ENCODE data around the gene GOLGA8G. TPM values are rescaled to one million over a fixed set of nuclear protein-coding genes. Genes with fewer than 3 reads are reported as not detected.
"Not testable (repeated sequence)": the region's sequence is repeated elsewhere in the genome, so short reads cannot be mapped to it uniquely, and the experiment has no call there.

Gene GOLGA8G, protein sequence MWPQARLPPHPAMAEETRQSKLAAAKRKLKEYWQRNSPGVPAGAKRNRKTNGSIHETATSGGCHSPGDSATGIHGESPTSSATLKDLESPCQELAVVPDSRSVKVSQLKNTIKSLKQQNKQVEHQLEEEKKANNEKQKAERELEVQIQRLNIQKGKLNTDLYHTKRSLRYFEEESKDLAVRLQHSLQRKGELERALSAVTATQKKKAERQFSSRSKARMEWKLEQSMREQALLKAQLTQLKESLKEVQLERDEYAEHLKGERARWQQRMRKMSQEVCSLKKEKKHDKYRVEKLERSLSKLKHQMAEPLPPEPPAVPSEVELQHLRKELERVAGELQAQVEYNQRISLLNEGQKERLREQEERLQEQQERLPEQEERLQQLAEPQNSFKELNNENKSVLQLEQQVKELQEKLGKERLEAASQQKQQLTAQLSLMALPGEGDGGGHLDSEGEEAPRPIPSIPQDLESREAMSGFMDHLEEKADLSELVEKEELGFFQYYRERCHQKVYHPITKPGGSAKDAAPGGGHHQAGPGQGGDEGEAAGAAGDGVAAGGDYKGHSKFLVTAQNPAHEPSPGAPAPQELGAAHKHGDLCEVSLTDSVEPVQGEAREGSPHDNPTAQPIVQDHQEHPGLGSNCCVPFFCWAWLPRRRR
- not detected for total RNA-seq

DNA sequence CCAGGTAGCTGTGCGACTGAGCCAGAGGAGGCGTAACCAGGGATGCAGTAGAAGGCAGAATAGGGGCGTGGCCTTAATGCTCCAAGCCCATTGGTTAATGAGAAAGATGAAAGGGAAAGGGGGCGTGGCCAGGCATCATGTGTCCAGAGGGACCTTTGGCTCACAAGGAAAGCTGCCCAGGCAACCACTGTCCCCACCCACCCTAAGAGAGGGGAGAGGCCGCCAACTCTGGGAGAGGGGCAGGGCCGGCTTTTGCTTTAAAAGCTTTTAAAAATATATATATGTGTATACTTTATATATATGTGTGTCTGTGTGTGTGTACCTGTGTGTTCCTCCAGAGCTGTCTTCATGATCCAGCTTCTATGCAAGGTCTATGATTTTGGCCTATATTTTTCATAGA lies at the start of gene GOLGA8G:
TSS of gene GOLGA8G (minus strand) at position 18 of the 400 bp plus-strand sequence. CDS start 62 bp downstream, outside the sequence.
- H3K36me3 ChIP-seq (replicated peaks in 1 of 2; ENCODE audit: insufficient read depth in 1 of 2, low read depth in 2 of 2); DNase-seq; H3K4me3 ChIP-seq; H3K27ac ChIP-seq; intact Hi-C loops (cut with DNase I); ATAC-seq; H3K27me3 ChIP-seq; H3K4me1 ChIP-seq; H3K9me3 ChIP-seq: not testable (repeated sequence)
- 65 to 67% methylated on average over 3 of the region's 6 CpGs for WGBS, 2 donors

DNA sequence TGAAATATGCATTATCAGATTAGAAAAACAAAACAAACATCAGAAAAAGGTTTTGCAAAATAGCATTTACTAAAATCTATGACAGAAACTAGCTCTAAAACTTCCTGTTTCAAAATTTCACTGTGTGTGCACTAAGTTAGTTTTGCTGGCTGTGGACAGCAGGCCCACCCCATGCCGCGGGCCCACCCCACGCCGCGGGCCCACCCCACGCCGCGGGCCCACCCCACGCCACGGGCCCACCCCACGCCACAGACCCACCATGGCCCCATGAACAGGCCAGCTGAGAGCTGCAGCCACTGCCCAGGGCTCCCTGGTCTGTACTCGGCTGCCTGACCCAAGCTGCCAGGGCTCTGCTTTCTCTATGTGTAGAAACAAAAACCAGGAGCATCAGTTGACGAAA lies 40.6 kb upstream of the GOLGA8G start:
- H3K27ac ChIP-seq; H3K4me1 ChIP-seq; H3K4me3 ChIP-seq; H3K36me3 ChIP-seq (replicated peaks in 1 of 2; ENCODE audit: insufficient read depth in 1 of 2, low read depth in 2 of 2); H3K27me3 ChIP-seq; DNase-seq; ATAC-seq; intact Hi-C loops (cut with DNase I); H3K9me3 ChIP-seq: not testable (repeated sequence)
- WGBS, 2 donors: 80% methylated on average over 1 of the region's 13 CpGs; no CpG with 5 or more reads in 1 of the 2 donors

DNA sequence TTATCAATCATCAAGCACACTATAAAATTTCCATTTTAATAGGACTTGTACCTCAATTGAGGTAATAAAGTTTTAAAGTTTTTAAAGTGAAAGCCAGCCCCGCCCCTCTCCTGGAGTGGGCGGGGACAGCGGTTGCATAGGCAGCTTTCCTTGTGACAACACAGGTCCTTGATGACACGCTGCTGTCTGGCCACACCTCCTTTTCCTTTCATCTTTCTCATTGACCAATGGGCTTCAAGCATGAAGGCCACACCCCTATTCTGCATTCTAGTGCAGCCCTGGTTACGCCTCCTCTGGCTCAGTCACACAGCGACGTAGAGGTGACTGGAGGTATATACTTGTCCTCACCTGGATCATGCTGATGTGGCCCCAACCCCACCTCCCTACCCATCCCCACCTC lies 20.5 kb upstream of the GOLGA8G start, which contains the start of gene GOLGA6L25:
TSS of gene GOLGA6L25 (plus strand) at position 301 of the 400 bp plus-strand sequence. CDS start at position 362, 61 bp downstream.
- DNase-seq; H3K4me3 ChIP-seq; H3K27ac ChIP-seq; H3K9me3 ChIP-seq; H3K4me1 ChIP-seq; intact Hi-C loops (cut with DNase I); ATAC-seq; H3K36me3 ChIP-seq (replicated peaks in 1 of 2; ENCODE audit: insufficient read depth in 1 of 2, low read depth in 2 of 2); H3K27me3 ChIP-seq: not testable (repeated sequence)
- no CpG with 5 or more reads among the region's 7 CpGs for WGBS, 2 donors

DNA sequence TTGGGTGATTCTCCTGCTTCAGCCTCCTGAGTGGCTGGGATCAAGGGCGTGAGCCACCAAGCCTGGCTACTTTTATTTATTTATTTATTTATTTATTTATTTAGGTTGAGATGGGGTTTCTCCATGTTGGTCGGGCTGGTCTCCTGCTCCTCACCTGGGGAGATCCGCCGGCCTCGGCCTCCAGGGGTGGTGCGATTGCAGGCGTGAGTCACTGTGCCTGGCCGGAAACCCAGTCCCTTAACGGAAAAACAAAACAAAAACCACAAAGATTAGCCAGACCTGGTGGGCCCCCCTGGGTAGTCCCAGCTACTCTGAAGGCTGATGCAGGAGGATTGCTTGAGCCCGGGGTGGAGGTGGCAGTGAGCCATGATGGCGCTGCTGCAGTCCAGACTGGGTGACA lies 17.6 kb downstream of the GOLGA8G start:
- DNase-seq; H3K4me3 ChIP-seq; H3K27ac ChIP-seq; H3K4me1 ChIP-seq; H3K36me3 ChIP-seq (replicated peaks in 1 of 2; ENCODE audit: insufficient read depth in 1 of 2, low read depth in 2 of 2); ATAC-seq; intact Hi-C loops (cut with DNase I); H3K9me3 ChIP-seq; H3K27me3 ChIP-seq: not testable (repeated sequence)
- 81% methylated on average over 3 of the region's 11 CpGs; no CpG with 5 or more reads in 1 of the 2 donors for WGBS, 2 donors

DNA sequence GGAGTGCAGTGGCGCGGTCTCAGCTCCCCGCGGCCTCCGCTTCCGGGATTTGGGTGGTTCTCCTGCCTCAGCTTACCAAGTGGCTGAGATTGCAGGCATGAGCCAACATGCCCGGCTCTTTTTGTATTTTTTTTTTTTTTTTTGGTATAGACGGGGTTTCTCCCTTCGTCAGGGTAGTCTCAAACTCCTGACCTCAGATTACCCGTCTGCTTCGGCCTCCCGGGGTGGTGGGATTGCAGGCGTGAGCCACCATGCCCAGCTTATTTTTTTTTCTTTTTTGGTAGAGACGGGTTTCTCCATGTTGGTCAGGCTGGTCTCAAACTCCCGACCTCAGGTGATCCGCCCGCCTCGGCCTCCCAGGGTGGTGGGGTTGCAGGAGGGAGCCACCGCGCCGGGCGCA lies 18.6 kb downstream of the GOLGA8G start:
- H3K9me3 ChIP-seq; intact Hi-C loops (cut with DNase I); H3K27me3 ChIP-seq; H3K4me3 ChIP-seq; ATAC-seq; H3K4me1 ChIP-seq; DNase-seq; H3K27ac ChIP-seq; H3K36me3 ChIP-seq (replicated peaks in 1 of 2; ENCODE audit: insufficient read depth in 1 of 2, low read depth in 2 of 2): not testable (repeated sequence)
- WGBS, 2 donors: no CpG with 5 or more reads among the region's 22 CpGs

DNA sequence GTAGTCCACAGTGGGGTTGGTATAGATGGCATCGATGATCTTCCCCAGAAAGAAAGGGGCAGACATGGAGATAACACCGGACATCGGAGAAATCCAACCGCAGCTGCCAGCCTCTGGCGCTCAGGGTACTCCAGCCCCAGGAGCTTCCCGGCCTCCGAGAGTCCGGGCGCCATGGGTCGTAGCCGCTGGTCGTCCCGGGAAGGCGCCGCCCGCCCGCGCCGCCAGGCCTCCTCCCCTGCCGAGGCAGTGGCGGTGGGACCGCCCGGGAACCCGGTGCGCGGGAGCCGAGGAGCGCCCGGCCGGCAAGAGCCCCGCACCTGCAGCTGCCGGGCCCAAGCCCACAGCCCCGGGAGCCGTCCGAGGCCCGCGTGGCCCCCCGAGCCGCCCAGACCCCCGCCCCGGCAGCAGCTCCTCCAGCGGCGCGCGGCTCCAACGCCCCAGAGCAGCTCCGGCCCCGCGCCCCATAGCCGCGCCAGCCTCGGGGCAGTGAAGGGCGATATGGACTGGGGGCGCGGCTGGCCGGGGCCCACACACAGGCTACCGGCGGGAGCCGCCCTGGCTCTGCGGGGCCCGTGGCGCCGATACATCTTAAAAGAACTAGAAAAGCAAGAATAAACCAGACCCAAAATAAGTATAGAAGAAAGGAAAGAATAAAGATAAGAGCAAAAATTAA lies 24.4 kb downstream of the GOLGA8G start:
- H3K4me3 ChIP-seq; H3K27me3 ChIP-seq; H3K36me3 ChIP-seq (replicated peaks in 1 of 2; ENCODE audit: insufficient read depth in 1 of 2, low read depth in 2 of 2); H3K27ac ChIP-seq; intact Hi-C loops (cut with DNase I); H3K9me3 ChIP-seq; DNase-seq; H3K4me1 ChIP-seq: not testable (repeated sequence)
- peak; percentile 24 for ATAC-seq
- WGBS, 2 donors: 2% methylated on average over 13 of the region's 63 CpGs; no CpG with 5 or more reads in 1 of the 2 donors

DNA sequence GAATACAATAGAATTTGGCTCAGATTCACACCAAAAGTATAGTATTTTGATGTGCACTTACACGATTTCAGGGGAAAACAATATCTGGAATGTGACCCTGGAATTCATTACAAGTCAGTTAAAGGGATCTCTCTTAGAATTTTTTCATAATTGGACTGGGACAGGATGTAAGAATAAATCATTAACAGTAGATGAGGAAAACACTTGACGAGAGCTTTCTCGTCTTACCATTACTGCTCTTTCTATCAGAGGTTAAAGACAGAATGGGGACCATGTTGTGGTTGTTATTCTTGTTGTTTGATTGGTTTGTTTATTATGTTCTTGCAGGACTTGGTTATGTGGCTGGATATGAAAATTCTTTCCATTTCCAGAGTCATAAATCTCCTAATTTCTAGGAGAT lies 51.4 kb downstream of the GOLGA8G start:
- H3K4me1 ChIP-seq; ATAC-seq; H3K27me3 ChIP-seq; H3K4me3 ChIP-seq; H3K27ac ChIP-seq; H3K9me3 ChIP-seq; H3K36me3 ChIP-seq (replicated peaks in 1 of 2; ENCODE audit: insufficient read depth in 1 of 2, low read depth in 2 of 2); intact Hi-C loops (cut with DNase I); DNase-seq: not testable (repeated sequence)
- WGBS, 2 donors: no CpG with 5 or more reads among the region's 3 CpGs

Small RNAs within 50 kb of the gene (microRNA-seq; reads per million reads assigned to microRNA genes)
- 0 reads per million in 2 donors for gene MIR4509-3 (ENCODE audit: borderline number of aligned reads in 2 of 2, borderline replicate concordance in 2 of 2)

Small RNAs within 50 kb of the gene (small RNA-seq; reads per million reads assigned to genes)
- gene AC138749.2: not detected
- gene AC138749.4: not detected
- not detected for gene AC138749.5
- not detected for gene MIR4509-3
- gene RF00017: not detected

Other genes starting within 250 kb of the GOLGA8G start
- 10 to 100 TPM; 36.3 to 76.5 TPM for gene HERC2, start 210.8 kb downstream of the GOLGA8G start, total RNA-seq
- gene GOLGA6L24, start 174.9 kb downstream of the GOLGA8G start, total RNA-seq: not detected
- gene GOLGA8F, start 154.3 kb downstream of the GOLGA8G start, total RNA-seq: not detected
- not detected for gene GOLGA6L25, start 20.6 kb upstream of the GOLGA8G start, total RNA-seq
- gene GOLGA8M, start 179.4 kb upstream of the GOLGA8G start, total RNA-seq: not detected

Data from body of pancreas (tissue), 4 donors.